IPS DF 19.7 (cell line): ENCODE results near the gene KLHL42.

Experiments
- DNase-seq: peaks from one replicate; pipeline ENCODE4 v3.0.0-alpha.2; 2013; ENCODE audit warnings: low read depth, low spot score

Gene KLHL42

GRCh38 chr12:27780612-27781408 is 777 bp downstream of the KLHL42 start:
- no peak for DNase-seq

DNA sequence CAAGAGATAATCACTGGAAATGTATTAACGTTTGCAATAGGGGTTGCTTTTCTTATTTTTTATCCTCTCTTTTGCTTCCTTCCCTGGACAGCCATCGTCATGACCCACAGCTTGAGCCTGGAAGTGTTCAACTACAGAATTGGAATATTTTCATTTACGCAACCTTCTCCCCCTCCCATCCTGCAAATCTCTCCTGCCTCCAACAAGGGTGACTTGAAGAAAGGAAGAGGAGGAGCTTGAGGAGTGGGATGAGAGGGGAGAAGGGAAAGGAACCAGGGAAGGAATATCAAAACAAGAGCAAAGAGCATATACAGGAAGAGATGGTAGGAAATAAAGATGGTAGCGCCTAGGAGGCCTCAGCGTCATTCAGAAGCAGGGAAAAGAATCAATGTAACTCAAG is 1.6 kb downstream of the KLHL42 start:
- no peak for DNase-seq

- no peak for DNase-seq
Measured at GRCh38 chr12:27782481-27782880, 2.4 kb downstream of the KLHL42 start.

DNA sequence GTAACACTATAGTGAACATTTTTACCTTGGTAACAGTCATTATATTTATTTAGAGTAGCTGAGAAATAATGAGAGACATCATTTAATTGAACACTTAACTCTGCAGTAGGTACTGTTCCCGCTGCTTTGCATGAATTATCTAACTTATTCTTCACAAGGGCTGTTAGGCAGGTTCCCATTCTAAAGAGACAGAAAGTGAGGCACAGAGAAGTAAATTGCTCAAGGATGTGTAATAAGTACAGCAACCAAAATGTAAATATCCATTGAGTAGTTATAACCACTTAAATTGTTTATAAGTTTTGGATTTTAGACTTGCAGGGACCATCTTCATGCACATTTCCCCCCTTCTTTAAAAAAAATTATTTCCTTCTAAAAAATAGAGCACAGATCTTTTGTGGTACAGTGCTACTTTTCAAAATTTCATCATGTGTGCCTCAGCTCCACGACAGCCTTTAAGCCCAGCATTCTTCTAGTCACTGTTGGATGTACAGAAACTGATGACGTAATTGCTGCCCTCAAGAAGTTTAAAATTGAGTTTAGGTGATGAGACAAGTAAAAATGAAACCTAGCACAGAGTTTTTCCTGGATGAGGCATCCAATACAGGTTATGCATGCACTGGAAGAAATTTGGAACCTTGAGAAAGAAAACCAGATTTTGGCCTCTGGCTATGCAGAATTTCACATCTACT is 6.0 kb downstream of the KLHL42 start:
- no peak for DNase-seq

DNA sequence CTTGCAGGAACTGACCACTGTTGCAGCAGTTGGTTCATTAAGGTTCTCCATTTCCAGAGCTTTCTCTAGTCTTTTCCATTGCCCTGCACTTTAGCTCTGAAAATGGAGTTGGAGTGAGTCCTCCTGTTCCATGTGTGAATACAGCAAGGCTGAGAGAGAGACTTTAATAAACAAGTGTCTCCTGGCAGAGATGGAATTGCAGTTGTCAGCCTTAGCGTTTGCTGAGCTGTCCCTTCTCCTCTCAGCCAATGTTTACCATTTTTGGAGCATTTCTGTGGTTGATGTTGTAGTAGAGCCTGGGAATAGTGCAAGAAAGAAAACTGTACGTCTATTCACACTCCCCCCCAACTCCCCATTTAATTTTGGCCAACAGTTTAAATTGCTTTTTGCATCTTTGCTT is 7.5 kb downstream of the KLHL42 start:
- DNase-seq, result no peak

- DNase-seq, result no peak
Measured at GRCh38 chr12:27790179-27790578, 10.1 kb downstream of the KLHL42 start.

DNA sequence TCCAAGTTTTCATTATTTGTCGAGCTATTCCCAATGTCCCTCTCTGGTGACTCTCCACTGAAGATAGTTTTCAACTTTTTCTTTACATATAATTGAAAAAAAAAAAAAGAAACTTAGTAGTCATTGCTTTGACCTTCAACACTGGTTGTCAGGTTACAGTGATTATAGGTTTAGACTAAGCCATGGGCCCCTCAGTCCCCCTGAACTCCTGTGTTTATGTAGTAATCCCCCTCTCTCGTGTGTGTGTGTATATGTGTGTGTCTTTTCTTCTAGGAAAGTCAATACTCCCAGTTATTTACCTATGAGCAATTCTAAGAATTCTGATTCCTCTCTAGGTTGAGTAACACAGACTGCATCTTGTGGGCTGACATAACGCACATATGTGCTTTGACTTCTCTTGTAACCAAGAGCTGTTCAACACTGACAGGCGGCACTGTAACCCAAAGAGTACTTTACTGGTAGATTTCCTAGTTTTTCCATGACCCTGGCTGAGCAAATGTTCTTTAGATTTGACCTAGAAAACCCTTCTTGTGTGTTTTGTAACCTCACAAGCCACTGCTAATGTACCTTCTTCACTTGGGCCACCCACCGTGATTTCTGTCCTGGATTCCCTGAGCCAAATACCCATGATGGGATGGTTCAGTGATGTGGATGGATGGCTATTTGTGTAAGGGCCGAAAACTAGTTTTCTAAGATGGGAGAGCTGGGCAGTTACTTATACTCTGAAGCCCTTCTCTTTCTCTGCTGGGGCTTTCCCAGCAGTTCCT is 15.0 kb downstream of the KLHL42 start:
- DNase-seq, result no peak

DNA sequence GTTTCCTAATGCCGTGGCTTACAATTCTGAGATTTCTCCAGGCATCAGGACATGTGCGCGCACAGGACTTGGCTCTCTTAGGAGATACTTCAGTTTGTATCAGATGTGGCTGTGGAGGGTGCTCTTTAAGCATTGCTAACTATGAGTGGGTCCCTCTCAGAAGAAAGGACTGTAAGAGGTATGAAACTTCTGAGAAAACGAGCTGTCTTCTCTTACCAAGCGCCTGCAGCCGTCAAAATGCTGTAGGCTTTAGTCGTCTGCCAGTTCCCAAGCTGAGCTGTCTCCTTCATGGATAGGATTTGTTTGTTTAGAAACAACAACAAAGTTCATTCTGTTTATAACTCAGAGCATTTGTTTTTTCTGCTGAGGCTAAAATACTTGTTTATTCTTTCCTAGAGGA is 16.1 kb downstream of the KLHL42 start:
- DNase-seq, result no peak

DNA sequence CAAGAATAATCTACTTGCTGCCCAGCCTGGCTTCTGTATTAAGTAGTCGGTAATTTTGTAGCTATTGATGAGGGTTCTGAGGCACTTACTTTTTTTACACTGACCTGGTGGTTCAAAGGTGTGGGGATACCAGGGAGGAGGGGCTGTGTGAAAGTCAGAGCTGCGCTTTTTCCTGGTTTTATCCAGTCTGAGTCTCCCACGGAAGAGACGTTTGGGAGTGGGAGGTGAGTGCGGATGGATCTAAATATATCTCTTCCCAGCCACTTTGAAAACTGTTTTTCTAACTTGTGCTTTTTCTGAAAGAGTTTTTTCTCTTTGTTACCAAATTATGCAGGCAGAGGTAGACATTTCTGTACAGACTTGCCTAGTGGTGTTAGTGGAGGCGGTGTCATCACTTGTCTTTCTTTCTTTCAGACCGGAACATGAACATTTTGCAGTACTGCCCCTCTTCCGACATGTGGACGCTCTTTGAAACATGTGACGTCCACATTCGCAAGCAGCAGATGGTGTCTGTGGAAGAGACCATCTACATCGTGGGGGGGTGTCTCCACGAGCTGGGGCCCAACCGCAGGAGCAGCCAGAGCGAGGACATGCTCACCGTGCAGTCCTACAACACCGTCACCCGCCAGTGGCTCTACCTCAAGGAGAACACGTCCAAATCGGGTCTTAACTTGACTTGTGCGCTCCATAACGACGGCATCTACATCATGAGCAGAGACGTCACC is 17.4 kb downstream of the KLHL42 start:
- no peak for DNase-seq

DNA sequence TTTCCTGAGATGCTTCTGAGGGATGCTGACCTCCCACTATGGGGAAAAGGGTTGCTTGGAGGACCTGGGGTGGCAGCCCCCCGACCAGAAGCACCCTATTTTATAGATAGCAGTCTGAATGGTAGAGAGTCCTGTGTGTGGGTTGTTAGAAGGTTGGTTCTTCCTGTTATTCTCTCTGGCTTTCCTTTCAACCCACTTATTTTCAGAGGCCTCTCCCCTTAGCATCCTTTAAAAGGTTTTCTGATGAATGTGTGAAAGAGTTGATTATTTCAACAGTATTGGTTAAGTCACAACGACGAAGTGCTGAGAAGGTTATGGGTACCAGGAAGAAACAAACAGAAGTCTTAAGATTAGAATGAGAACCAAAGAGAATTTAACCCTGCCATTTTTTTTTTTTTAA is 20.8 kb downstream of the KLHL42 start:
- DNase-seq, result no peak

DNA sequence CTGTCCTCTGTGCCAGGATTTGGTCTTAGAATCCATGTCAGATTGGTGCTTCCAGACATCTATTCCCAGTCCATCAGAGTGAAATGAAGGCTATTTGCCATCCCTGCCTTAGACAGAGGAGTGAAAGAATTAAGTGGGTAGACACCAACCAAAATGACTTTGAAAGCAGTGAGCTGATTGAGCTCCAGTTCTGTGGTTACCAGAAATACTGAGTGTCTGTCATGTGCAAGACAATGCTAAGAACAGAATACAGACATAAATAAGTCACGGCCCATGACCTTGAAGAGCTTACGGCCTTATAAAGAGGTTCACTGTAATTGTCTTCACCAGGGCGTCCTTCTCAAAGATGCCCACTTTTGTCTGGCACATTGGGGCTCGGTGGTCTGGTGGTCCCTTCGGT is 21.6 kb downstream of the KLHL42 start:
- no peak for DNase-seq

DNA sequence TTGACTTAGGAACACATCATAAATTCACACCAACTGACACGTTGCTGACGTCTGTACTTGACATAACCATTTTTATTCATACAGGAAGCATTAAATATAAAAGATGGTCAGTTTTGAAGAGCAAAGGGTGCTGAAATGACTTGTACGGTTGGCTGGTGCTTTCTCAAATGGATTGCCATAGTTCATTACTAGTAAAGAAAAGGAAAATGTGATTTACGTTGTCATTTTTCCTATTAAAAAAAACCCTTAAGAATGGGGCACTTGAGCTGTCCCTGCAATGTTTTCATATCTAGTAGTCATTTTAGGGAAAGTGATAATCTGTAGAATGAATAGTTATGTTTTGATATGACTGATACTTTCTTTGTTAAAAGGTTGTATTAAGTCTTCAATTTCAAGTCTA is 22.5 kb downstream of the KLHL42 start:
- DNase-seq, result no peak

- DNase-seq, result no peak
Measured at GRCh38 chr12:27802936-27803335, 22.9 kb downstream of the KLHL42 start.

DNA sequence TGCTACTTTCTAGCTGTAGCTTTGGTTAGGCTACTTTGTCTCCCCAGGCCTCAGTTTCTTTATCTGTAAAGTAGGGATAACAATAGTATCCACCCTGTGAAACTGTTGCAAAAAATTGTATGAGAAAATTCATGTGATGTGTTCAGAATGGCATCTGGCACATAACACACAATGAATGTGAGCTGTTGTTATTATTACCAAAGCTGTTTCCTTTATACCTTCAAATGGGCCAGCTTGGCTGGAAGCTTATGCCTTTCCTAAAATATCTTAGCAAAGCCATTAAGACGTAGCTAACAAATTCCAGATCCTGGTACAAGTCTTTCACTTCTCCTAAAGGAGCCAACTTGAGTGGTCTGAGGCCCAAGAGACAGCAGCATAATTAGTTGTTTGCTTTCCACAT is 25.2 kb downstream of the KLHL42 start:
- no peak for DNase-seq

DNA sequence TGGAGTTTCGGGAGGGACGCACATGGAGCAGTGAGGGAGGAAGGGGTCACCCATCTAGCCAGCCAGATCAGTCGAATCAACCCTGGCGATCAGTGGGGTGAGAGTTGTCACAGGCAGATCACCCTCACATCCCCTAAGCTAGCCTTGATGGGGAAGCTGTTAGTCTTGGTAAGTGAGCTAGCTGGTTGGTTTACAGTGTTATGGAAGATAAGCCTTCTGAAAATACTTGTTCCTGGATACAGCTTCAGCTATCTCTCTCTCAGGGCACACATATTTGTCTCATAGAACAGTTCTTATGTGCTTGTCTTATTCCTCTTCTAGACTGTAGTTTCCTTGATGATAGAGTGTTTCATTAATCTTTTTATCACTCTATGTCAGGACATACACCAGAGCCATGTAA is 26.2 kb downstream of the KLHL42 start:
- DNase-seq, result no peak

DNA sequence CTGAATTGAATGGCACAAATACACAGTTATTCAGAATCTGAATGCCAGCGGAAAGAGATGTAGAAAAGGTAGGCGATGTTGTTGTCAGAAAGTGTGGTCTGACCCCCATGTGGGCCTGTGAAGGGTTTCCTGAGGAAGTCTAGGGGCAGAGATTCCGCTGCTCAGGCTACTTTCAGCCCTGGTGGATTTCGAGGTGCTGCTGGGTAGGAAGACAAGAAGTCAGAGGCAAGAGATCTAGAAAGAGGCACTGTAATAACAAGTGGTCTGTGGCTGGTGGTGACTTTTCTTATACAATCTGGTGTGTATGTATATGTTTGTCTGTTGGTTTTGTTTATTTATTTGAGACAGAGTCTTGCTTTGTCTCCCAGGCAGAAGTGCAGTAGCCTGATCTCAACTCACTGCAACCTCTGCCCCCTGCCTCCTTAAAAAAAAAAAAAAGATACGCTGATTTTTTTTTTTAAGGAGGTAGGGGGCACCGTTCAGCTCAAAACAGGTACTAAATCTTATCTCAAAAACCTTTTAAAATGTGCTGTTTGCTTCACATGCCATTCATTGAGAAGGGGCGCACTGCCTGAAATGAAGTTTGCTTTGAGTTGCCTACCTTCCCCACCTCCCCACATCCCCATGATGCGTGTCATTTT is 27.1 kb downstream of the KLHL42 start:
- no peak for DNase-seq

GRCh38 chr12:27808841-27809240 is 28.8 kb downstream of the KLHL42 start:
- no peak for DNase-seq

DNA sequence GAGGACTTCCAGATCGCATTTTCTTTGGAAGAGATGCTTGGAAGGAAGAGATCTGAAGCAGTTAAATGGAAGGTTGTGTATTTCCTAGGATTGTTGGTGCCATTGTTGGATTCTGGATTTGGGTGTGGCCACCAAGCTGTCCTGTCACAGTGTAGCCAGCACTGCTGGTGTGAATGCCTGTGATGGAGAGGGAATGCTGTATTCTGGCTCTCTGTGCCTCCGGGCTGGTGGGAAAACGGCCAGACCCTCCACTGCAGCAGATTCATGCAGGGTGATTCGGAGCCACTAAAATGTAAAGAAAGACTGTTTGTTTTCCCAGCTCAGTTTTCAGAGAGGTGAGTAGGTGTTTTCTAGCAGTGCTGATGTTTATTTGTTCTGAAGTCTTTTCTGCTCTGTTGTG is 30.7 kb downstream of the KLHL42 start:
- DNase-seq, result no peak

- DNase-seq, result no peak
Measured at GRCh38 chr12:27812502-27812901, 32.5 kb downstream of the KLHL42 start.

DNA sequence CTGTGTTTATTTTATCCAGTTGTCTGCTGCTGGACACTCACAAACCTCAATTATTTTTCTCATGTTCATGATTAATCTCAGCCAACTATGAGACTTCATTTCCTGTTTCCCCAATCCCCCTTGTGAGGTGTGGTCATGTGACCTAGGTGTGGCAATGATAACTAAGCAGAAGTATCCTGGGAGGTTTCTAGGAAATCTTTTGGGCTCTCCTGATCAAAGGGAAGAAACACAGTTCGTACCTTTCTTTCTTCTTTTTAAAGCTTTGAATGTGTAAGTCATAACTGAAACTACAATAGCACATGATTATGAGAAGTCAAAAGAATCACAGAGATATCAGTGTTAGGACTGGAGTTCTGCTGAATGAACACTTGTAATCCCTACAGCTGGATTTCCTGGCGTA is 34.4 kb downstream of the KLHL42 start:
- DNase-seq, result no peak

- DNase-seq, result no peak
Measured at GRCh38 chr12:27814851-27815591, 35.0 kb downstream of the KLHL42 start.
